OCI-LY7 (cell line): ENCODE measurements around the gene RO60. TPM values are rescaled to one million over a fixed set of nuclear protein-coding genes. Genes with fewer than 3 reads are reported as not detected.

Experiments used
- Bru-seq: library from RNA; stranded (reverse); fragments of 400-500 nt; gene quantifications from one replicate; lab custom pipeline; 2021; lab: Mats Ljungman, UMichigan
- BruChase-seq, 2 experiments: library from RNA; stranded (reverse); fragments of 400-500 nt; gene quantifications; one replicate each; lab custom pipeline; 2021; lab: Mats Ljungman, UMichigan
- BruUV-seq: library from RNA; stranded (reverse); fragments of 400-500 nt; replicated peaks from 2 replicates; lab custom pipeline; 2021; lab: Mats Ljungman, UMichigan
- CTCF ChIA-PET: fragments of 300-600 bp; sonication (Branson Sonifier 250); formaldehyde crosslinking; loops from one replicate; lab custom pipeline; 2022; ENCODE audit warnings: antibody characterized with exemption; ENCODE audit not compliant: unreplicated experiment; lab: Charles Lee
- POLR2A ChIA-PET: fragments of 300-600 bp; sonication (Branson Sonifier 250); formaldehyde crosslinking; loops from one replicate; lab custom pipeline; 2022; ENCODE audit warnings: antibody characterized with exemption; lab: Charles Lee
- DNase-seq: peaks from one replicate; pipeline ENCODE4 v3.0.0-alpha.2; 2015; ENCODE audit warnings: low spot score
- H2AFZ ChIP-seq: fragments of 200-600 bp; sonication (generic), shearing (Covaris generic); 2 replicates; pipeline ENCODE4 v1.6.1; 2014; ENCODE audit warnings: mild to moderate bottlenecking, antibody characterized with exemption, low read length, moderate library complexity
- H3K27ac ChIP-seq: fragments of 200-600 bp; sonication (generic); 2 replicates; pipeline ENCODE4 v1.5.1; 2014; ENCODE audit warnings: mixed run types, low read depth, mild to moderate bottlenecking, moderate library complexity, low read length, inconsistent platforms; ENCODE audit not compliant: poor library complexity, severe bottlenecking
- H3K36me3 ChIP-seq: fragments of 200-600 bp; sonication (generic); 2 replicates; pipeline ENCODE4 v1.6.1; 2014; ENCODE audit warnings: mild to moderate bottlenecking, antibody characterized with exemption, low read length, moderate library complexity, mixed read lengths; ENCODE audit not compliant: insufficient read depth
- H3K4me1 ChIP-seq: fragments of 200-600 bp; sonication (generic); 2 replicates; pipeline ENCODE4 v1.5.1; 2014; ENCODE audit warnings: mild to moderate bottlenecking, low read length; ENCODE audit not compliant: insufficient read depth, poor library complexity, severe bottlenecking
- H3K4me2 ChIP-seq: fragments of 200-600 bp; sonication (generic); 2 replicates; pipeline ENCODE4 v1.6.1; 2014; ENCODE audit warnings: mild to moderate bottlenecking, low read length
- H3K4me3 ChIP-seq: fragments of 200-600 bp; sonication (generic); 2 replicates; pipeline ENCODE4 v1.5.1; 2014; ENCODE audit warnings: mild to moderate bottlenecking, low read depth, low read length; ENCODE audit not compliant: poor library complexity, severe bottlenecking
- H3K79me2 ChIP-seq: fragments of 200-600 bp; sonication (generic); 2 replicates; pipeline ENCODE4 v1.6.1; 2016; ENCODE audit warnings: low read depth, mild to moderate bottlenecking, low read length, moderate library complexity, mixed read lengths; ENCODE audit not compliant: insufficient read depth
- H3K9me2 ChIP-seq: fragments of 200-600 bp; sonication (generic); 2 replicates; pipeline ENCODE4 v1.6.1; 2016; ENCODE audit warnings: mild to moderate bottlenecking, low read length, mixed read lengths; ENCODE audit not compliant: insufficient read depth
- H3K9me3 ChIP-seq: fragments of 200-600 bp; sonication (generic); 2 replicates; pipeline ENCODE4 v1.6.1; 2014; ENCODE audit warnings: mild to moderate bottlenecking, mixed run types, low read length, mixed read lengths
- H4K20me1 ChIP-seq: fragments of 200-600 bp; sonication (generic); 2 replicates; pipeline ENCODE4 v1.6.1; 2014; ENCODE audit warnings: mild to moderate bottlenecking, antibody characterized with exemption, low read length, moderate library complexity, mixed read lengths; ENCODE audit not compliant: insufficient read depth
- CTCF ChIP-seq: fragments of 200-600 bp; sonication (generic); conservative IDR thresholded peaks from 2 replicates; pipeline ENCODE4 v1.5.1; 2014; ENCODE audit warnings: mild to moderate bottlenecking, antibody characterized with exemption, low read length, moderate library complexity, mixed read lengths
- EZH2phosphoT487 ChIP-seq: fragments of 200-600 bp; sonication (generic); IDR thresholded peaks from 2 replicates; pipeline ENCODE4 v1.6.1; 2018; ENCODE audit warnings: low read depth, borderline replicate concordance, mild to moderate bottlenecking, mixed run types, antibody characterized with exemption, low read length, moderate library complexity, mixed read lengths
- intact Hi-C: fragments of 100-400 bp; cut with micrococcal nuclease; formaldehyde crosslinking; loops from one replicate; pipeline ENCODE4 v1.10.0; 2022; ENCODE audit not compliant: unreplicated experiment
- long read RNA-seq: library from polyadenylated mRNA; stranded (forward); transcript quantifications from one replicate; pipeline ENCODE4 v2.0.0, GENCODE V29; 2022
- total RNA-seq, 2 experiments: library from RNA; depleted of rRNA in 1 of 2; stranded (reverse); fragments of >200 nt in 1 of 2; shearing (Covaris generic) in 1 of 2; gene quantifications; 2 replicates each; pipeline ENCODE4 v1.2.3, GENCODE V29; 2014 to 2022

The RO60 gene
- total RNA-seq (2014; rRNA removed; shearing (Covaris generic)) (70.4 and 72.4 TPM in 2 replicates), total RNA-seq (2022) (77.0 and 83.3 TPM in 2 replicates), Bru-seq, nascent RNA (percentile 92 among the genes with signal in this experiment), BruChase-seq, experiment 1, labeled RNA remaining after a 6-hour chase (percentile 98 among the genes with signal in this experiment), BruChase-seq, experiment 2, labeled RNA remaining after a 2-hour chase (percentile 98 among the genes with signal in this experiment)
- long read RNA-seq, full-length matches to known transcripts = 36 of 55 reads
- long read RNA-seq, partial matches to known transcripts = 1 of 55 reads
- long read RNA-seq, other reads (novel, unspliced or antisense) = 18 of 55 reads

- peaks cover 30% of the 10 kb centered on the region for H4K20me1 ChIP-seq
- H3K79me2 ChIP-seq = peaks cover 96% of the 10 kb centered on the region
- H3K4me2 ChIP-seq = peak within 1 kb of the TSS; percentile 84
- H3K4me1 ChIP-seq = peaks cover 39% of the 10 kb centered on the region
- ChIA-PET CTCF (interaction anchor here (0.8 to 1.3 kb wide), 2 partner anchors 10 to 45 kb away, joined by 3 read pairs; partner anchors contain the start of gene GLRX2), POLR2A (interaction anchor here (0.5 to 3.2 kb wide), 22 partner anchors 8 to 1435 kb away, joined by 3 to 19 read pairs (median 5); partner anchors contain the start of genes GLRX2 and RGS2)
- peaks cover 8% of the 10 kb centered on the region; the same call in 1 of the 2 replicates for H3K9me3 ChIP-seq
- no peaks in the 10 kb centered on the region for H3K9me2 ChIP-seq
- TF ChIP-seq CTCF (no peak), EZH2phosphoT487 (no peak)
- peak within 1 kb of the TSS; percentile 92 for H2AFZ ChIP-seq
- DNase-seq = peak; percentile 97
- peak within 1 kb of the TSS; percentile 82 for H3K27ac ChIP-seq
- no TSS peak for BruUV-seq
- peak within 1 kb of the TSS; percentile 100 for H3K4me3 ChIP-seq
- intact Hi-C loops = loop anchor here (1.0 to 5.0 kb wide), 5 partner anchors 46 to 1163 kb away; partner anchors contain the start of genes CDC73, GLRX2 and RGS2
- H3K36me3 ChIP-seq = peaks cover 39% of the 10 kb centered on the region
Measured at GRCh38 chr1:193059282-193060114, at the start of gene RO60, which contains the start of gene UCHL5. Gene RO60 (plus strand): TSS chr1:193059612. CDS start chr1:193069055, 9,443 bp downstream. Gene UCHL5 (minus strand): TSS chr1:193059360. CDS start chr1:193059260, 100 bp downstream.

- POLR2A ChIA-PET = interaction anchor here (0.6 to 1.1 kb wide), 2 partner anchors 13 to 542 kb away, joined by 3 to 4 read pairs; no protein-coding TSS in a partner anchor
- Histone ChIP-seq H3K4me3 (no peak overlapping the region), H3K9me3 (no peaks in the 10 kb centered on the region), H3K4me2 (no peak overlapping the region), H3K4me1 (no peaks in the 10 kb centered on the region), H3K79me2 (no peaks in the 10 kb centered on the region), H3K9me2 (no peaks in the 10 kb centered on the region), H3K36me3 (peaks cover 17% of the 10 kb centered on the region; the same call in 1 of the 2 replicates), H2AFZ (no peak overlapping the region), H3K27ac (no peak overlapping the region), H4K20me1 (no peaks in the 10 kb centered on the region)
- TF ChIP-seq EZH2phosphoT487 = no peak
- no peak for TF ChIP-seq CTCF
- CTCF ChIA-PET = no interaction called here
- intact Hi-C loops = no loop called here
- no TSS peak for BruUV-seq
- no peak for DNase-seq
Measured at GRCh38 chr1:193011406-193011805, 48.0 kb upstream of the RO60 start.
